GM13976 (cell line): ENCODE results near the gene PANX1.

Source experiments
- DNase-seq: peaks from one replicate; pipeline ENCODE4 v3.0.0; 2012; ENCODE audit warnings: low spot score
- CTCF ChIP-seq: IDR thresholded peaks from 2 replicates; pipeline ENCODE4 v1.5.1; 2012; ENCODE audit warnings: borderline replicate concordance, mild to moderate bottlenecking; ENCODE audit not compliant: insufficient read depth; ENCODE audit errors: extremely low read depth, missing control alignments, control extremely low read depth
- in situ Hi-C: fragments of 300-500 bp; cut with MboI; formaldehyde crosslinking; loops from one replicate; pipeline ENCODE4 v1.12.0; 2022; ENCODE audit warnings: low sequenced_read_pairs, mixed read lengths, inconsistent platforms; ENCODE audit not compliant: unreplicated experiment

Gene PANX1

GRCh38 chr11:94132152-94132558 is 3.5 kb downstream of the PANX1 start:
- no peak for TF ChIP-seq CTCF
- in situ Hi-C loops: no loop called here
- no peak for DNase-seq

- in situ Hi-C loops: no loop called here
- TF ChIP-seq CTCF: no peak
- DNase-seq: no peak
Observed at GRCh38 chr11:94132823-94133408, 4.3 kb downstream of the PANX1 start.

GRCh38 chr11:94133752-94134151 is 5.1 kb downstream of the PANX1 start:
- in situ Hi-C loops: no loop called here
- no peak for DNase-seq
- no peak for TF ChIP-seq CTCF

GRCh38 chr11:94134651-94135512 is 6.2 kb downstream of the PANX1 start:
- in situ Hi-C loops: no loop called here
- peak; percentile 50 for DNase-seq
- no peak for TF ChIP-seq CTCF

GRCh38 chr11:94139416-94139815 is 10.8 kb downstream of the PANX1 start:
- no peak for DNase-seq
- no peak for TF ChIP-seq CTCF
- in situ Hi-C loops: no loop called here

GRCh38 chr11:94140154-94140655 is 11.6 kb downstream of the PANX1 start:
- in situ Hi-C loops: no loop called here
- no peak for TF ChIP-seq CTCF
- DNase-seq: no peak
